Activated CD4-positive, CD25-positive, alpha-beta regulatory T cell treated with anti-CD3 and anti-CD28 coated beads, Interleukin-2, amount 50 U/mL, for 72 hours (primary cell): Measurements from ENCODE around the gene STRA6.
"Not testable (repeated sequence)": the region's sequence is repeated elsewhere in the genome, so short reads cannot be mapped to it uniquely, and the experiment has no call there.

Experiments used
- DNase-seq: peaks from one replicate; pipeline ENCODE4 v3.0.0; 2021

Gene STRA6

DNA sequence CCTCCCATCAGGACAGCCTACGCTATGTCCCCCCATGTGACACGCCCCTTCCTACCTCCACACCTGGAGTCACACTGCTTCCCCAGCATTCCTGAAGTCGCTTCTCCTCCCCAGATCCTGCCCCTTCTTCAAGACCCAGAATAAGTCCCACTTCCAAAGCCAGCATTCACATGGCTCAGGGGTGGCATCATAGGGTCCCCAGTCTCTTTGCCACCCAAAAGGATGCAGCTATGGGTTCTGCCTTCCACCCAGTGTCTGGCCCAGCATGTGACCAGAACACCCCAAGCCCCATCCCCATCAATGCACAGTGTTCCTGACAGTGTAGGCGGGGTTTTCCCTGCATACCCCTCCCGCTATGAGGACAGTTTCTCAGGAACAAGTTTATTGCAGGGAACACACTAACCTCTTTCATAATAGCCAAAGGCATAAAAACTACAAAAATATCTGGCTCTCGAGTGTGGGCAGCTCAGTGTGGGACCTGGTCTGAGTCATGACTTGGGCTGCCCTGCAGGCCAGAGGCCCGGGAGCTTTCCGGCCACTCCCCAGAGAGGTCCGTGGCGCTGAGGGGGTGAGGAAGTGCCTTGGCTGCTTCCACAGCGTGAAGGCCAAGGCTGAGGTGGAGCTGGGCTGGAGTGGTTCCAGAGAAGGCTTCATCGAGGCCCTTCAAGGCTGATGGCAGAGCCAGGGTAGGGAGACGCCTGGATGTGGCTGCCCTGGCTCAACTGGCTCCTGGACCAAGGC, 23.3 kb downstream of the STRA6 start:
- no peak for DNase-seq

DNA sequence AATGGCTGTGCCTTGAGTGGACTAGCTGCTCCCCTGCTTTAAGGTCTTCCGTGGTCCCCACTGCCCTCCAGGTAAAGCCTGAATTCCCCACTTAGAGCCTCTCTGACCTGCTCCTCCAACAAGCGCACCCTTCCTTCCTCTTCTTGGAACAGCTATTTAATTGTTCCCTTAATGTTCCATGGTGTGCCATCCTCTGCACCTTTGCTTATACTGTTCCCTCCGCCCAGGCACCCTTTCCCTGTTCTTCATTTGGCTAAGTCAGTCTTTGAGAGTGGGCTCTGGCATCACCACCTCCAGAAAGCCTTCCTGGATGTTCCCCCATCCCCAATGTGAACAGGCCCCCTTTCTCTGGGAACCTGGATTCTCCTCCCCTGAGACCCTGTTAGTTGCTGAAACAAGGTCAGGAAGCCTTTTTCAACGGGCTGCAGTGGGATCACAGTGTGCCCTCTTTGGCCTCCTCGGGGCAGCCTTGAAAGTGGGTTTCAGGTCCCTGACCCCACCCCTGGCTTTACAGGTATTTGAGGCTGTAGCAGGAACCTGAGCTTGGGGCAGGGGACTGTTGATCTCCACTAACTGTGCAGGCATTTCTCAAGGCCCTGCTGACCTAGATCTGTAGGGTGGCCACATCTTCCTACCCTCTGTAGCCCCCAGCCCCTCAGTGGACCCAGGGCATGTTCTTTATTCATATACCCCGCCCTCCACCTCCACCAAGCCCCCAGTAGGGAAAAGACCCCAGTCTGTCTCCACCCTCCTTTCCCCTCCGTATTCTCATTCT, 24.1 kb downstream of the STRA6 start:
- no peak for DNase-seq

DNA sequence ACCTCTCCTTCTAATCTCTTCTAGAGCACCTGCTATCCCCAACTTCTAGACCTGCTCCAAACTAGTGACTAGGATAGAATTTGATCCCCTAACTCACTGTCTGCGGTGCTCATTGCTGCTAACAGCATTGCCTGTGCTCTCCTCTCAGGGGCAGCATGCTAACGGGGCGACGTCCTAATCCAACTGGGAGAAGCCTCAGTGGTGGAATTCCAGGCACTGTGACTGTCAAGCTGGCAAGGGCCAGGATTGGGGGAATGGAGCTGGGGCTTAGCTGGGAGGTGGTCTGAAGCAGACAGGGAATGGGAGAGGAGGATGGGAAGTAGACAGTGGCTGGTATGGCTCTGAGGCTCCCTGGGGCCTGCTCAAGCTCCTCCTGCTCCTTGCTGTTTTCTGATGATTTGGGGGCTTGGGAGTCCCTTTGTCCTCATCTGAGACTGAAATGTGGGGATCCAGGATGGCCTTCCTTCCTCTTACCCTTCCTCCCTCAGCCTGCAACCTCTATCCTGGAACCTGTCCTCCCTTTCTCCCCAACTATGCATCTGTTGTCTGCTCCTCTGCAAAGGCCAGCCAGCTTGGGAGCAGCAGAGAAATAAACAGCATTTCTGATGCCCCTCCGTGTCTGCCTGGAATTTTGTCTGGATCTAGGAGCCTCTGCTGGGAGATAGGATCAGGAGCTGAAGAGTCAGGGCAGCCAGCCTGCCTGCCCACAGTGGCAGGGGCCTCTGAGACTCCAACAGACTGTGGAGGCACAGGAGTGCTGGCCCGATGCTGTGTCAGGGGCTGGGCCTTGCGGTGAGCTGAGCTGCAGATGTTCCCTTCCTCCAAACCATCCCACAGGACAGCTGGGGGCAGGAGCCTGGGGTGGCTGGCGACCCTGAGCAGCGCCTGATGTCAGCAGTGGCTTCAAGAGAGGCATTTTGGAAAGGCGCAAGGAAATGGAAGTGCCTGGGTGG, 26.0 kb downstream of the STRA6 start:
- DNase-seq, result no peak

DNA sequence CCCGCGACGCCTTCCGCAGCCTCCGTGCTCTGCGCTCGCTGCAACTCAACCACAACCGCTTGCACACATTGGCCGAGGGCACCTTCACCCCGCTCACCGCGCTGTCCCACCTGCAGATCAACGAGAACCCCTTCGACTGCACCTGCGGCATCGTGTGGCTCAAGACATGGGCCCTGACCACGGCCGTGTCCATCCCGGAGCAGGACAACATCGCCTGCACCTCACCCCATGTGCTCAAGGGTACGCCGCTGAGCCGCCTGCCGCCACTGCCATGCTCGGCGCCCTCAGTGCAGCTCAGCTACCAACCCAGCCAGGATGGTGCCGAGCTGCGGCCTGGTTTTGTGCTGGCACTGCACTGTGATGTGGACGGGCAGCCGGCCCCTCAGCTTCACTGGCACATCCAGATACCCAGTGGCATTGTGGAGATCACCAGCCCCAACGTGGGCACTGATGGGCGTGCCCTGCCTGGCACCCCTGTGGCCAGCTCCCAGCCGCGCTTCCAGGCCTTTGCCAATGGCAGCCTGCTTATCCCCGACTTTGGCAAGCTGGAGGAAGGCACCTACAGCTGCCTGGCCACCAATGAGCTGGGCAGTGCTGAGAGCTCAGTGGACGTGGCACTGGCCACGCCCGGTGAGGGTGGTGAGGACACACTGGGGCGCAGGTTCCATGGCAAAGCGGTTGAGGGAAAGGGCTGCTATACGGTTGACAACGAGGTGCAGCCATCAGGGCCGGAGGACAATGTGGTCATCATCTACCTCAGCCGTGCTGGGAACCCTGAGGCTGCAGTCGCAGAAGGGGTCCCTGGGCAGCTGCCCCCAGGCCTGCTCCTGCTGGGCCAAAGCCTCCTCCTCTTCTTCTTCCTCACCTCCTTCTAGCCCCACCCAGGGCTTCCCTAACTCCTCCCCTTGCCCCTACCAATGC, 27.1 kb downstream of the STRA6 start:
- DNase-seq, result no peak

DNA sequence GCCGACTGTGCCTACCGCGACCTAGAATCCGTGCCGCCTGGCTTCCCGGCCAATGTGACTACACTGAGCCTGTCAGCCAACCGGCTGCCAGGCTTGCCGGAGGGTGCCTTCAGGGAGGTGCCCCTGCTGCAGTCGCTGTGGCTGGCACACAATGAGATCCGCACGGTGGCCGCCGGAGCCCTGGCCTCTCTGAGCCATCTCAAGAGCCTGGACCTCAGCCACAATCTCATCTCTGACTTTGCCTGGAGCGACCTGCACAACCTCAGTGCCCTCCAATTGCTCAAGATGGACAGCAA, 27.7 kb downstream of the STRA6 start:
- no peak for DNase-seq

DNA sequence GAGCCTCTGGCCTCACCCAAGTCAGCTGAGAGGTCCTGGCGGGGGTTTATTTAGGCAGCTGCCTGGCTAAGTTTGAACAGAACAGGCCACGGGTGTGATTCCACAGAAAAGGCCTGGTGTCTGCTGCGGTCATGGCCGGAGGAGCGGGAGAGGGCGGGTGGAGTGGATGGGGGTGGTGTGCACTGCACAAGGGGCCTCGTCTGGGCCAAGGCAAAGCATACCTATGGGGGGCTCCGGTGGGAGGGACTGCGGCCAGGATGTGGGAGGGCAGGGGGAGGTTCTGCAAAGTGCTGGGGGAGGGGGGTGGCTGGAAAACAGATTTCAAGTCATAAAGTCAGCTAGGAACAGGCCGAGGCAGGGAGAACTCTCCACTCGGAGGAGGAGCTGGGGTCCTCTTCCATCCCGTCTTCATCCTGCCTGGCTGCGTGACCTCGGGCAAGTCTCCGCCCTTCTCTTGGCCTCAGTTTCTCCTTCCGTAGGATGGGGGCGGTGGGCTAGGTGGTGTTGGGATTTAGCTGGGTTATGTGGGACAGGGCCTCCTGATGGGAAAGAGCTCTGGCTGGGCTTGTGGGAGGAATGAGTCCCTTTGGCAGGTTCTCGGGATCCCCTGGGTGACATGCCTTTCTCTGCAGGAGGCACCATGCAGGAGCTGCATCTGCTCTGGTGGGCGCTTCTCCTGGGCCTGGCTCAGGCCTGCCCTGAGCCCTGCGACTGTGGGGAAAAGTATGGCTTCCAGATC, 28.2 kb downstream of the STRA6 start:
- peak; percentile 14 for DNase-seq

DNA sequence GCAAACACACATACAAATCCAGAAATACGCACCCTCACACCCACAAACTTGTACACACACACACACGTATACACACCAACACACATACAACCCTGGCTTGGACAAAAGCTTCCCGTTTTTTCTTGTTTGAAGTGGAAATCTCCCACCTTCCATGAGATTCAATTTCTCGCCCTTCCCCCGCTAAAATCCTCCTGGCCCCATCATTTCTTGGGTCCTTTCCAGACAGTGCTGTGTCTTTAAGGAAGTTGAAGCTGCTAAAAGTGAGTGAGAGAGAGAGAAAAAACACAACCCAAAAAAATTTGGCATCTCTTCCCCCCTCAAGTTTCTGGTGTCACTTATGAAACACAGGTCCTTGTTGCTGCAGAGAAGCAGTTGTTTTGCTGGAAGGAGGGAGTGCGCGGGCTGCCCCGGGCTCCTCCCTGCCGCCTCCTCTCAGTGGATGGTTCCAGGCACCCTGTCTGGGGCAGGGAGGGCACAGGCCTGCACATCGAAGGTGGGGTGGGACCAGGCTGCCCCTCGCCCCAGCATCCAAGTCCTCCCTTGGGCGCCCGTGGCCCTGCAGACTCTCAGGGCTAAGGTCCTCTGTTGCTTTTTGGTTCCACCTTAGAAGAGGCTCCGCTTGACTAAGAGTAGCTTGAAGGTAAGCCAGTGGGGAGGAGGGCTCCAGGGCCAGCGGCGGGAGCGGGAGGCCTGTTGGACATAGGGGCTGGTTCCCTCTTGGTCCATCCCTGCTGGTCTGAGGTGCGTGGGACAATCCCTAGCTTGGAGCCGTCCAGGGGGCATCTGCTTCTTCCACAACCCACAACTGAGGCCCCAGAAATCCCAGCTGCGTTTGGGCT, 29.0 kb downstream of the STRA6 start, which contains the start of gene ISLR:
Gene ISLR, plus strand, starts transcription at position 331 of the 839 bp plus-strand sequence. CDS start 1,149 bp downstream, outside the sequence.
- peak; percentile 21 for DNase-seq

DNA sequence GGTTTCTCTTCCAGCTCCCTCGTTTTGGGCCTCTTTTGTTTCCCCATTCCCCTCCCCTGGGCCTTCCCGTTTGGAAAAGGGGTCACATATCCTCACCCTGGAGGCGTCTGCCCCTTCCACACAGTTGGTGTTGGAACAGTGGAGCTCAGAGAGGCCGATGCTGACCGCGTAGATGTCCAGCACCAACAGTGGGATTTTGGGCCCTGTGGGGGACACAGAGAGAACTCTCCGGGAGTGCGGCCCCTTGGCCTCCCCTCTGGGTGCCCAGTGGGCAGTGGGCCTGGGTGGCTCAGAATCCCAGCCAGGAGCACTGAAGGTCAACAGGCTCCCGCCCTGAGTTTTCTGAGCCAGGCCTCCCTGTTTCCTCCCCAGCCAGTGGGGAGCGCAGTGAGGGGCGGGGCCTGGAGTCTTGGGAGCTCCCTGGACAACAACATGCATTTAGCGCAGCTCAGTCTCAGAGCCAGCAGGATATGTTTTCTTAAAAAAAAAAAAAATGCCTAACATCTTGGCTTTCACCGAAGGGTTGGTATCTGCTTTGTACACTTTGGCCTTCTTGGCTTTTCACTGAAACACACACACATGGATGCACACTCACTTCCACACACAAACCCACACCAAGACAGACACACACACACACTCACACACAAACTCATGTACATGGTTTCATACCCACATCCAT, 29.7 kb downstream of the STRA6 start:
- peak; percentile 15 for DNase-seq

DNA sequence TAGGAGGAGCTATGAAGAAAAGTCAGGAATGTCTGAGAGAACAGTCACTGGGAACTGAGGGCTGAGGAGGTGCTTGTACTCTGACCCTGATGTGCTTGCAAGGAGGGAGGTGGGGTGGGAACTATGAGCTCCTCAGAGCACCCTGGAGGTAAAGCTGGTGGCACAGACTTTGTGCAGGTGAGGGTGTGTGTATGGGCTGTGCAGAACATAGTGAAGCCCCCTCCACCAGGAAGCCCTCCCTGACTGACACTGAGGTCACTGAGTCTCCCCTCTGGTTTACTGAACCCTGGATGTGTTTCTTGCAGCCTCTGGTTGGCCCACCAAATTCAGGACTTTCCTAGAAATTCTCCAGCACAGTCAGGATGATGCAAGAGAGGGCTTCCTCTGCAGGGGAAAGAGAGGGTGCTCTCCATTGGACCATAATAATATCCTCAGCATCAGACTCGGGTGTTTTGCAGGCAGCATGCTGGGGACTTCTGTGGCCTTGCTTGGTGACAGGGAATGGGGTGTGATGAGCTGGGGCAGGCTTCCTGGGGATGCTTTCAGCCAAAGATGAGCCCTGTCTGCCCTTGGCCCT, 30.5 kb downstream of the STRA6 start:
- peak; percentile 19 for DNase-seq

DNA sequence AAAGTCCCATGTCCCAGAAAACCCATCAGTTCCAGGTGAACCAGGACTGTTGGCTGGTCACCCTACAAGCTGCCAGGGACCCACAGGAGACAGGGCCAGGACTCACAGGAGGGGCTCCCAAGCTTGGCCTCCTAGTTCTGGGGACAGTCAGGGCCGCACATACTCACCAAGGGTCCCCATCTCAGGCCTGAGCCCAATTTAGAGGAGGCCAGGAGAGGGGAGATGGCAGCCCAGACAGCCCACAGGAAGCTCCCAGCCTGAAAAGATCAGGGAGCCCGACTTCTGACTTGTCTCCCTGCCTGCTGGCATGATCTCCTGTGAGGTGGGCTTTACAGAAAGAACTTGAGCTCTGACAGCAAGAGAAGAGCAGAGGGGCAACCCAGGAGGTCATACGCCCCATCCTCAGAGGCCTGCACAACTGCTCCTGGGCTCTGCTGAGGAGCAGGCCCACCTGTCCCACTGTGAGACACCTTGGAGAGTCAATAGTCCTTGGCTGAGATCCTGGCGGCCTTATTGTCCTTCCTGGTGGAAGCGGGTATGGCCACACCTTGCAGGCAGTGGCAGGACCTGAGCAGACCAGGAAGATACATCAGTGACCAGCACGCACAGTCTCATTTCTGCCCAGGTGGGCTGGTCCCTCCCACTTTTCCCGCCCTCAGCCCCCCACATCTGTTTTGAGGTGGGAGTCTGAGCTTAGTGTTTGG, 31.6 kb downstream of the STRA6 start:
- DNase-seq, result no peak

DNA sequence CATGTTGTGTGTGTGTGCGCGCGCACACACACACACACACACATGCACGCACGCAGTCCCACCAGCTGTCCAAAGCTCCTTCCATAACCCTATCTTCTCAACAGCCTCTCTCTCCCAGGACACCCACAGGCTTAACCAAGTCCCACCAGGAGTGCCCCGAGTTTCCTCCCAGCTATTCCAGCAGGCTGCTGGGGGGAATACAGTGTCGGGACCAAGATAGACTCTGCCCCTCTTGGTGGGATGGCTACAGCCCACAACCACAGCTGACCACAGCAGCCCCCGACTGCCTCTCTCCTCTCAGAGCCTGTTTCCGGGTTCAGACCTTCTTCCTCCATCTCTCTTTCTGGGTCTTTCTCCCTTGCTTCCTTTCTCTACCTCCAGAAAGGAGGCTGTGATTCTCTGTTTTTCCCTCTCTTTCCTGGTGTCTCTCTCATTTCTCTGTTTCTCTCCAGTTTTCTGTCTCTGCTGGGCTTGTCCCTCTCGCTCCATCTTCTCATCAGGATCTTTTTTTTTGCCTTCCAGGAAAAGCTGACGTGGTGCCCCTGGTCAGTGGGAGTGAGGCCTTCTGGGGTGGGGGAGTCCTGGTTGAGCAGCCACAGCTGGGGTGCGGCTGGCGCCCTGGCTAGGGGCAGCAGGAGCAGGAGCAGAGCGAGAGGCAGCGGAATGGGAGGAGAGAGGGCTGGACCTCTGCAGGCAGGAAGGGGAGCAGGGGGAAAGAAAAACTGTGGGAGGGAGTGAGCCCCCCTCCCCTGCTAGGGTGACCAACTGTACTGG, 32.3 kb downstream of the STRA6 start:
- DNase-seq, result no peak

DNA sequence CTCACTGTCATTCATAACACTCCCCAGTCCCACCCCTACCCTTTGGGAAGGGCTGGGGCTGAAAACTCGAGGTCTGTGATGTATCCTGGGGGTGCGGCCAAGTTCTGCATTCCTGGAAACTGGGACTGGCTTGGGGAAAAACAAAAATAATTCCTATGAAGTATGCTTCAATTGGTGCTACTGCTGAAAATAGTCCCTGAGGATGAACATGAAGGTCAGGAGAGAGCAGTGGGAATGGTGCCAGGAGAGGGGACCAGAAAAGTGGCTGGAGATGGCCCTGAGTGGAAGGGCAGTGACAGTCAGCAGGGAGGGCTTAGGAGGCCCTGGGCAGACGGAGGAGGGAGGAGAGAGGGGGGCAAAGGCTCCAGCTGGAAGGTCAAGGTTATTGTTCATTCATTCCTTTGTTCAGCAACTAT, 33.9 kb downstream of the STRA6 start:
- no peak for DNase-seq

DNA sequence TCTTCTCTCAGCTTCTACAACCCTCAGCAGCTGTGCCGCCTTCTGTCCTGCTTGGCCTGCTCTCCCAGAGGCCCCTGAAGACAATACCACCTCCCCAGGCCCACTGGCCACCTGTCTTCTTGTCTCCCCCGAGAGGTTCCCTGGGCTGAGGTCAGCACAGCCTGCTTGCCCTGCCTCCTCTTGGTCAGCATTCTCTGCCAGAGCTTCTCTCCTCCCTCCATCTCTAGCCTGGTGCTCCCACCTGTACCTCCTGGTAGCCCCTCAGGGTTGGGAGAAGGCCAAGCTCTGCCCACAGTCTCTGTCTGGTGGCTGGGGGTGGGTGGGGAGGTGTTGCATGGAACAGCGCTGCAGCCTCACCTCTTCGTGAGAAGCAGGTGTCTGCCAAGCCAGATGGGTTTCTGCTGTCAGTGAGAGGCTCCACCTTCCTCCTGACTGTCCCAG, 34.7 kb downstream of the STRA6 start:
- no peak for DNase-seq

DNA sequence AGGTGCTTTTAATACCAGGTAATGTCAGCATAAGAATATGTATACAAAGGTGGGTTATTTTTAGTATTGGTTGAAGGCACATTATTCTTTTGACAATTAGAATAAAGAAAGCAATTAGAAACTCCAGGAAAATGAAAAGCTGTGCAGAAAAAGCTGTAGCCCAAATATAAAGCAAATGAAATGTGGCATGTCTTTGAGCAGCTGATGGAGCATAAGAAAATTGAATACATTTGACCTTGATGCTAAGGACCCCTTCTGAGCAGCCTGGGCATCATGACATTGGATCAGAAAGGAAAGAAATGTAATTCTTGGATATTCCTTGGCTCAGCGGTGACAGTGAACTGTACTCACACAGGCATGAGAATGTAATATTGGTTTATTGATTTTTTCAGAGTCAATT, 37.1 kb downstream of the STRA6 start:
- no peak for DNase-seq

DNA sequence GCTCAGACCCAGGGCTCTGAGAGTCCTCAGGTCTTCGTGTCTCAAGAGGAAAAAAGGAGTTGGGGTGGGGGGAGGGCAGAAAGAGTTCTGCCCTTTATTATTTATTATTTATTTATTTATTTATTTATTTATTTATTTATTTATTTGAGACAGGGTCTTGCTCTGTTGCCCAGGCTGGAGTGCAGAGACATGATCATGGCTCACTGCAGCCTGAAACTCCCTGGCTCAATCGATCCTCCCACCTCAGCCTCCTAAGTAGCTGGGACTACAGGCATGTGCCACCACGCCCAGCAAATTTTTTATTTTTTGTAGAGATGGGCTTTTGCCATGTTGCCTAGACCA, 40.4 kb downstream of the STRA6 start:
- not testable (repeated sequence) for DNase-seq

DNA sequence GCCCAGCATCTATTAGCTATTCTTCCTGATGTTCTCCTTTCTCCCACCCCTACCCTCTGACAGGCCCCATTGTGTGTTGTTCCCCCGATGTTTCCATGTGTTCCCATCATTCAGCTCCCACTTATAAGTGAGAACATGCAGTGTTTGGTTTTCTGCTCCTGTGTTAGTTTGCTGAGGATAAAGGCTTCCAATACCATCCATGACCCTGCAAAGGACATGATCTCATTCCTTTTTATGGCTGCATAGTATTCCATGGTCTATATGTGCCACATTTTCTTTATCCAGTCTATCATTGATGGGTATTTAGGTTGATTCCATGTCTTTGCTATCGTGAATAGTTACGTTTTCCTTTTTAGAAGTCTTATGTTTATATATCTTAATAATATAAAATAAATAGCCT, 42.2 kb downstream of the STRA6 start:
- not testable (repeated sequence) for DNase-seq

DNA sequence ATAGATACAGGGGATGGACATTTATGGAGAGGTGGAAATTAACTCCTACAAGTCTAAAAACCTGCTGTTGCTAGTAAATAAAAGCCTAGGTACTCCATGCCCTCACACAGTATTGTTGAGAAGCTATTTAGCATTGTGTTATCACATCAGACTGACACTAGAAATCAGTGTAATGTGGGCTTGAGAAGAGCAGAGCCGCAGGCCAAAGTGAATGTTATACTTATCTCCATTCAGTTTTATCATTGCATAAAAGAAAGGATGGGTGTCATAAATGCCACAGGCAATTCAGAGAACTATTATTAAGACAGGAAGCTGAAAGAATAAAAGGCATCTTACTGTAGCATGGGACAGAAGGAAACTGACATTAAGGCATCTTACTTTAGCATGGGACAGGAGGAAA, 42.8 kb downstream of the STRA6 start:
- no peak for DNase-seq
